Suppressor macrophage treated with lipopolysaccharide for 4 hours (primary cell): Measurements from ENCODE around the gene TKTL1.

Source experiments
- DNase-seq: peaks from one replicate; pipeline ENCODE4 v3.0.0-alpha.2; 2020

The TKTL1 gene

GRCh38 chrX:154348646-154349358 lies 53.2 kb downstream of the TKTL1 start:
- no peak for DNase-seq

GRCh38 chrX:154349359-154349935 lies 53.9 kb downstream of the TKTL1 start:
- DNase-seq, result no peak

GRCh38 chrX:154349979-154350378 lies 54.4 kb downstream of the TKTL1 start:
- DNase-seq, result no peak

GRCh38 chrX:154350429-154351182 lies 55.0 kb downstream of the TKTL1 start:
- no peak for DNase-seq

DNA sequence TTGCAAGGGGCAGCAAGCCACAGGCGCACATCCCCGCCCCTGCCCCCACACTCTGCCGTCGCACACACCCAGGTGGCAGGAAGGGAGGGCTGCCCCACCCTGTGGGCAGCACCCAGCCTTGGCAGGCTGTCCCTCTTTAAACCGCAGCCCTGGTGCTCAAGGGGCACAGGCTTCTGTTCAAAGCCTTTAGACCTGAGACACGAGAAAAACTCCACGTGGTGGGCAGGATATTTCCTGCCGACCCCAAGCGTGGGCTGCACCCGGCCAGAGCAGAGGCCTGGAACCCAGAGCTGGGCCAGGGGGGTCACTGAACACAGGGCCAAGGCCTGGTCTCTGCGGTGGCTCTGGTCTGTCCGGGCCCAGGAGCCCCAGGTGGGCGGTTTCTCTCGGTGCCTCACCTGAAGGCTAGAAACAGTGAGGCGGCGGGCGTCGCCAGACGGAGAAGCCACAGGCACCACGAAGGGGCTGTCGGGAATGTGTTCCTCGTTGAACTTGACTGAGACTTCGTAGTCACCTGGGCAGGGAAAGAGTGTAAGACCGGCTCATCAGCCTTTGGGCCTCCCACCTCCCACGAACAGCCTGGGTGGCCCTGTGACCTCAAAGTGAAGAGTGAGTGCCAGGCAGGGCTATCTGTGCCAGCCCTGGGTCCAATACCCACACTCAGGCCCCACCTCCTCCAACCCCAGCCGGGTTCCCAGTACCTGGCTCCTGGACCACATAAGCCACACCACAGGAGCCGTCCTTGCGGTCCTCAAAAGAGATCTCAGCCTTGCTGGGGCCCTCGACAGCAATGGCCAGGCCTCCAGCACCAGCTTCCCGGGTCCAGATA lies 55.8 kb downstream of the TKTL1 start:
- DNase-seq, result no peak

- no peak for DNase-seq
These were observed 56.4 kb downstream of the TKTL1 start for GRCh38 chrX:154352012-154352401.

DNA sequence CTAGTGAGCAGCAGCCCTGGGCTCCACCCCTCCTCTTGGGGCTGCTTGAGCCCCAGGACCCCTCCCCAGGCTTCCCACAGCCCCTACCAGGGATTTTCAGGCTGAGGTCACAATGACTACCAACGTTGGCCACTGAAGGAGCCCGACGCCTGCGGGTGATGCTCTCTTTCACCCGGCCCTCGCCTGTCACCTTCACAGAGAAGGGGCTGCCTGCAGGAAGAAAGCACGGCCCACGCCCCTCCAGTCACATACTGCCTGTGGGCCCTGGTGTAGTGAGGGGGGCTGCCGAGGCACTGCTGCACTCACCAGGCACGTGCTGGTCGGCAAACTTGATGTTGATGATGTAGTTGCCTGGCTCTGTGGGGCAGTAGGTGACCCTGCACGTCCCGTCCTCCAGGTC lies 56.9 kb downstream of the TKTL1 start:
- DNase-seq, result no peak

DNA sequence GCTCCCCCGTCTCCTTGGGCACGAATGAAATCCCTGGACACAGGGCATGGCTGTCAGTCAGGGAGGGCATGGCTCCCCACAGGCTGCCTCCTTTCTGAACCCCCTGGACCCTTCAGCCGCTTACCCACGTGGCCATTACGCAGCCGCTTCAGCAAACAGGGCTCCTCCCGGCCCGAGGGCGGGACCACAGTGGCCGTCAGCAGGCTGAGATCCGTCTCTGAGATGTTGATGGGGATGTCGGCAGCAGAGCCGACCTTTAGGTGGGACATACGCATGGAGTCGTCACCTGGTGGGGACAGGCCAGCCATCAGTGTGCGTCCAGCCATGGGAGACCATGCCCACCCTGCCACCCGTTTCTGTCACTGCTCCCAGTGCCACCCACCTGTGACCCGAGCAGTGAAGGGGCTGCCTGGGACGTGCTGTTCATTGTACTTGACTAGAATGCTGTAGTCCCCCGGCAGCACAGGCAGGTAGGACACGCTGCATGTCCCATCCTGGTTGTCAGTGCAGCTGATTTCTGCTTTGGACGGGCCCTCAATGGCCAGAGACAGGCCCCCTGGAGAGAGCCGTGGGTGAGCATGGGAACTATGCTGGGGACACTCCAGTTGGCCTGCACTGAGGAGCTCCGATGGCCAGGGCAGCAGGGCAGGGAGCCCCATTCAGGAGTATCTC lies 57.7 kb downstream of the TKTL1 start:
- no peak for DNase-seq

DNA sequence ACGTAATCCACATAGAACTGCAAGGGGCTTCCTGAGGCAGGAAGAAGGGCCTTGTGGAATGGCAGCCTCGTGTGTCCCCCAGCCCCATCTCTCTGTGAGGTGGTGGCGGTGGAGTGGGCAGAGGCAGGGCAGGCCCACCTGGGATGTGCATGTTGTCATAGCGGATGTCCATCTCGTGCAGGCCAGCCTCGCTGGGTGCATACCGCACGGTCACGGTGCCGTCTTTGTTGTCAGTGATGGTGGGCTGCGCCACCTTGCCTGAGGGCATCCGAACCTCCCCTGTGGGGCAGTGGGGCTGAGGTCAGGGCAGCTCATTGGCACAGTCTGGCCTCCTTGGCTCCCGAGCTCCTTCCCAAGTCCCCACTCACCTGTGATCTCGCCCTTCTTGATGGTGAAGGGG lies 58.4 kb downstream of the TKTL1 start:
- DNase-seq, result no peak

DNA sequence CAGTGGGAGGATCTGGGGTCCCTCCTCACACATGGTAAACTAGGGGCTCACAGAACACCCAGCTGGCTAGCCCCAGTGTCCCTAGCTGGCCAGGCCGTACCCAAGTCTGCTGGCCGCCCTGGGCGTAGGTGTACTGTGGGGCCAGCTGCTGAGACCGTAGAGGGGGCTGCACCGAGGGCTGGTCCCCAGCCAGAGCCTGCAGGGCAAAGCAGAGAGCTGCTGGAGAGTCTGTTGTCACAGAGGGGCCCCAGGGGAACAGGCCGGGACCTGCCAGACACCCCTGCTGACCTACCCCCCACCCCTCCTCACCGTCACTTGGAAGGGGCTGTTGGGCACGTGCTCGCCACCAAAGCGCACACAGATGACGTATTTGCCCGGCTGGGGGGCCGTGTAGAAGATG lies 58.9 kb downstream of the TKTL1 start:
- no peak for DNase-seq

GRCh38 chrX:154355094-154355775 lies 59.6 kb downstream of the TKTL1 start:
- DNase-seq, result no peak

GRCh38 chrX:154355776-154356140 lies 60.2 kb downstream of the TKTL1 start:
- no peak for DNase-seq

GRCh38 chrX:154356596-154356995 lies 61.0 kb downstream of the TKTL1 start:
- no peak for DNase-seq

- no peak for DNase-seq
These were observed 61.6 kb downstream of the TKTL1 start for GRCh38 chrX:154357205-154357604.

DNA sequence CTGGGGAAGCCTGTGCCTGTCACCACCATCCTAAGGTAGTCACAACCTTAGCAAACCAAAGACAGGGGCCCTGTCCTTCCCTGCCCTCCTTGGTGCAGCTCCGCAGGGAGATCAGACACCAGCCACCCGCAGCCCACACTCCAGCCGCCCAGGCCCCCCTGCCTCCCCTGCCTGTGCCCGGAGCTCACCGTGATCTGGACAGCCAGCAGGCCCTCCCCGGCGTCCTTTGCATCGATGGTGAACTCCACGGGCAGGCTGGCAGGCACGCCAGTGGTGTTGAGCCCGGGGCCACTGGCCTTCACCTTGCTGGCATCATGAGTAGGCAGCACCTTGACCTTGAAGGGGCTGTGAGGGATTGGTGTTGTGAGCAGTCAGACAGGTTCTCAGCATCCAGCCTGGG lies 62.4 kb downstream of the TKTL1 start:
- DNase-seq, result no peak

- DNase-seq, result no peak
These were observed 63.2 kb downstream of the TKTL1 start for GRCh38 chrX:154358829-154359228.

- DNase-seq, result no peak
These were observed 64.0 kb downstream of the TKTL1 start for GRCh38 chrX:154359362-154360154.

DNA sequence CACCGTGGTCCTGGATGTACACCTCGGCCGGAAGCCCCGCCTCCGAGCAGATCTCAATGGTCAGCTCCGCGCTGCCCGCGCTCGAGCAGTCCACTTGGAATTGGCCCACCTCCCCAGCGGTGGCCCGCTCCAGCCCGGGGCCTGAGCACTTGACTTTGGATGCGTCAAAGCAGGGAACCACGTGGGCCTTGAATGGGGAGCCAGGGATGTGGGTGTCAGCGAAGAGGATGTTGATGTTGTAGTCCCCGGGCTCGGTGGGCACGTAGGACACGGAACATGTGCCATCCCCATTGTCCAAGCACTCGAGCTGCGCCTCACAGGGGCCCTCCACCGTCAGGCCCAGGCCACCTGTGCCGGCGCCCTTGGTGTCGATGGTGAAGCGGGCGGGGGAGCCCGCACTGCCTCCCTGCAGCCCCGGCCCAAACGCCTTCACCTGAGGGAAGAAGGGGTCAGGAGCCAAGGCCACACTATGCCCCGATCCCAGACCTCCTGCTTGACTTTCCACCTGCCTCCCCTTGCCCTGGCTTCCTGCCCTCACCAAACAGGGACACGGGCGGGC lies 64.6 kb downstream of the TKTL1 start:
- no peak for DNase-seq

GRCh38 chrX:154362085-154362742 lies 66.6 kb downstream of the TKTL1 start:
- DNase-seq, result no peak

DNA sequence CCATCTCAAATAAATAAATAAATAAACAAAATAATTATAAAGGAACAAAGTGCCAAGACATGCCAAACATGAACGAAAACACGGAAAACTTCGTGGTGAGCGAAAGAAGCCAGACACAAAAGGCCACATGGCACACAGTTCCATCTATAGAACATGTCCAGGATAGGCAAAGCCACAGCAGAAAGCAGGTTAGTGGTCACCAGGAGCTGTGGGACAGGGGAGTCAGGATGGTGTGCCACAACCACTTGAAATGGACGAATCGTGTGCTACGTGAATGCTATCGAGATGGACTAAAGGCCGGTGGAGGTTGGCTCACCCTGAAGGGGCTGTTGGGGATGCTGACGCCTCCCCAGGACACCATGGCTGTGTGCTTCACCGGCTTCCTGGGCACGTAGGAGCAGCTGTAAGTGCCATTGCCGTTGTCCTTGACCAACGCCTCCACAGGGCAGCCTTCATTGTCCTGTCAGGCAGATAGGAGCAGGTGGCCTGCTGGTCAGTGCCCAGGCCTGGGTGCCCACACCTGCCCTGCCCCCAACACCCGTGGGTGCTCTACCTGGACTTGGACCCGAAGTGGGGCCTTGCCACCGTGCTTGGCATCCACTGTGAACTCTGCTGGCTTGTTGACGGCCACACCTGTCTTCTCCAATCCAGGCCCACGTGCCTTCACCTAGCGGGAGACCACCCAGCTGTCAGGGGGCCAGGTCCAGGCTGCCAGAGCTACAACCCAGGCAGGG lies 68.3 kb downstream of the TKTL1 start:
- DNase-seq, result no peak
